Measurements from ENCODE around the gene CCDC9. TPM values are rescaled to one million over a fixed set of nuclear protein-coding genes. Genes with fewer than 3 reads are reported as not detected.
A peak's percentile ranks its signal among the peaks of the same experiment; 100 is the strongest.
"Not testable (repeated sequence)": the region's sequence is repeated elsewhere in the genome, so short reads cannot be mapped to it uniquely, and the experiment has no call there.

Gene CCDC9
- total and polyA plus RNA-seq, 4 donors = 17.5 to 44.5 (median 34.5) TPM

- Histone ChIP-seq H3K9ac (ENCODE audit: insufficient read depth in 1 of 2, low read length in 2 of 2) (peak overlapping the region in 1 of 2 donors; percentile 16), H3K27me3 (ENCODE audit: control insufficient read depth in 3 of 3, insufficient read depth in 3 of 3, low read length in 2 of 3) (no peaks in the 10 kb centered on the region), H3K27ac (ENCODE audit: low read depth in 1 of 2, low read length in 1 of 2) (peak overlapping the region in 1 of 2 donors; percentile 88), H3K36me3 (ENCODE audit: control insufficient read depth in 4 of 4, insufficient read depth in 4 of 4, low read length in 4 of 4) (peaks cover 8 to 37% (median 26%) of the 10 kb centered on the region in 4 donors), H3K4me3 (no peak overlapping the region), H3K4me1 (ENCODE audit: control insufficient read depth in 5 of 5, insufficient read depth in 5 of 5, low read length in 5 of 5) (peaks cover 3 to 14% (median 7%) of the 10 kb centered on the region in 5 donors), H3K9me3 (ENCODE audit: control insufficient read depth in 4 of 4, insufficient read depth in 3 of 4, low read length in 3 of 4) (no peaks in the 10 kb centered on the region)
- DNase-seq = no peak
- 89 to 93% methylated on average over 9 of the region's 9 CpGs for WGBS, 2 donors
- ATAC-seq (ENCODE audit: insufficient read depth, low FRiP score) = no peak
- no peak for TF ChIP-seq CTCF (IDR thresholded peaks at IDR 0.05; ENCODE audit: control extremely low read depth, extremely low read depth)
These were observed 2.1 kb downstream of the CCDC9 start for GRCh38 chr19:47258434-47258833.

GRCh38 chr19:47258895-47259555 is 2.7 kb downstream of the CCDC9 start:
- Histone ChIP-seq H3K4me3 (no peak overlapping the region), H3K4me1 (ENCODE audit: control insufficient read depth in 5 of 5, insufficient read depth in 5 of 5, low read length in 5 of 5) (peaks cover 3 to 14% (median 7%) of the 10 kb centered on the region in 5 donors), H3K9ac (ENCODE audit: insufficient read depth in 1 of 2, low read length in 2 of 2) (no peak overlapping the region), H3K27ac (ENCODE audit: low read depth in 1 of 2, low read length in 1 of 2) (no peak overlapping the region), H3K36me3 (ENCODE audit: control insufficient read depth in 4 of 4, insufficient read depth in 4 of 4, low read length in 4 of 4) (peaks cover 8 to 37% (median 26%) of the 10 kb centered on the region in 4 donors), H3K27me3 (ENCODE audit: control insufficient read depth in 3 of 3, insufficient read depth in 3 of 3, low read length in 2 of 3) (no peaks in the 10 kb centered on the region), H3K9me3 (ENCODE audit: control insufficient read depth in 4 of 4, insufficient read depth in 3 of 4, low read length in 3 of 4) (no peaks in the 10 kb centered on the region)
- TF ChIP-seq CTCF (IDR thresholded peaks at IDR 0.05; ENCODE audit: control extremely low read depth, extremely low read depth) = no peak
- no peak for DNase-seq
- ATAC-seq (ENCODE audit: insufficient read depth, low FRiP score) = no peak
- WGBS, 2 donors = 92 to 95% methylated on average over 6 of the region's 6 CpGs

DNA sequence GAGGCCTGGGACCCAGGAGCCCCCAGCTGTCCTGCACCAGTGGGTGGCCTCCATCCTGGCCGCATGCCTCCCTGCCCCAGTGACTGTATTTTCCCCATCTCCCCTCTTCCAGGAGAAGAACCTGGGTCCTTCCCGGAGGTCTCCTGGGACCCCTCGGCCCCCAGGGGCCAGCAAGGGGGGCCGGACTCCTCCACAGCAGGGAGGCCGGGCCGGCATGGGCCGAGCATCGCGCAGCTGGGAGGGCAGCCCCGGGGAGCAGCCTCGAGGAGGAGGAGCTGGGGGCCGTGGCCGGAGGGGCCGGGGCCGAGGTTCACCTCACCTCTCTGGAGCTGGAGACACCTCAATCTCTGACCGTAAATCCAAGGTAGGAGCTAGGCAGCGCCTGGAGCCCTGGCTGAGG is 4.2 kb downstream of the CCDC9 start:
- peaks cover 11 to 50% (median 34%) of the 10 kb centered on the region in 4 donors for H3K36me3 ChIP-seq (ENCODE audit: control insufficient read depth in 4 of 4, insufficient read depth in 4 of 4, low read length in 4 of 4)
- H3K27me3 ChIP-seq (ENCODE audit: control insufficient read depth in 3 of 3, insufficient read depth in 3 of 3, low read length in 2 of 3) = no peaks in the 10 kb centered on the region
- H3K27ac ChIP-seq (ENCODE audit: low read depth in 1 of 2, low read length in 1 of 2) = no peak overlapping the region
- ATAC-seq (ENCODE audit: insufficient read depth, low FRiP score) = no peak
- DNase-seq = no peak
- no peak overlapping the region for H3K9ac ChIP-seq (ENCODE audit: insufficient read depth in 1 of 2, low read length in 2 of 2)
- no peak overlapping the region for H3K4me3 ChIP-seq
- TF ChIP-seq CTCF (IDR thresholded peaks at IDR 0.05; ENCODE audit: control extremely low read depth, extremely low read depth) = no peak
- H3K4me1 ChIP-seq (ENCODE audit: control insufficient read depth in 5 of 5, insufficient read depth in 5 of 5, low read length in 5 of 5) = peaks cover 3 to 14% (median 7%) of the 10 kb centered on the region in 5 donors
- no peaks in the 10 kb centered on the region for H3K9me3 ChIP-seq (ENCODE audit: control insufficient read depth in 4 of 4, insufficient read depth in 3 of 4, low read length in 3 of 4)
- WGBS, 2 donors = 95 to 96% methylated on average over 17 of the region's 17 CpGs

GRCh38 chr19:47261946-47262793 is 5.8 kb downstream of the CCDC9 start:
- not testable (repeated sequence) for H3K9ac ChIP-seq (ENCODE audit: insufficient read depth in 1 of 2, low read length in 2 of 2); H3K9me3 ChIP-seq (ENCODE audit: control insufficient read depth in 4 of 4, insufficient read depth in 3 of 4, low read length in 3 of 4); H3K4me3 ChIP-seq; H3K27ac ChIP-seq (ENCODE audit: low read depth in 1 of 2, low read length in 1 of 2); DNase-seq; ATAC-seq (ENCODE audit: insufficient read depth, low FRiP score); H3K27me3 ChIP-seq (ENCODE audit: control insufficient read depth in 3 of 3, insufficient read depth in 3 of 3, low read length in 2 of 3)
- peaks cover 14 to 59% (median 42%) of the 10 kb centered on the region in 4 donors for H3K36me3 ChIP-seq (ENCODE audit: control insufficient read depth in 4 of 4, insufficient read depth in 4 of 4, low read length in 4 of 4)
- WGBS, 2 donors = 60 to 83% methylated on average over 14 of the region's 14 CpGs
- peaks cover 3 to 14% (median 7%) of the 10 kb centered on the region in 5 donors for H3K4me1 ChIP-seq (ENCODE audit: control insufficient read depth in 5 of 5, insufficient read depth in 5 of 5, low read length in 5 of 5)

Measured in lung (tissue), 12 donors.